ENCODE results near the gene ZNF333. TPM values are rescaled to one million over a fixed set of nuclear protein-coding genes. Genes with fewer than 3 reads are reported as not detected.
"Not testable (repeated sequence)": the region's sequence is repeated elsewhere in the genome, so short reads cannot be mapped to it uniquely, and the experiment has no call there.

The ZNF333 gene
- polyA plus RNA-seq, 2 donors: 4.0 to 6.9 TPM

DNA sequence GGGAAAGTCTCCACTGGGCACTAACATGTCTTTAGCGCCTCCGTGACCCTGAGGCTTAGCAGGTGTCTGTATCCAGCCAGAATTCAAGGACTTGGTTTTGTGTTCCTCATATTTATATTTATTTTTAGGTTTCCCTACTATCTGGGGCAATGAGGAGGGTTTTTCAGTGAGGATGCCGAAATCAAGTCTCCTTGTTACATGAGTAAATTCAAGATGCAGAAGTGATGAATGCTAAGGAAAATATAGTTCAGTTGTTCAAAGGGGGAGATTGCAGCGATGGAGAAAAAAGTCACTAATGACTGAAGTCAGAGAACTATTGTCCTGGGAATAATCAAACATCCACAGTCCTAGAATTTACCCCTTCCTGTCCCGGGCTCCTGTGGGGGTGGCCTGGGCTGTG lies 89.3 kb downstream of the ZNF333 start:
- Histone ChIP-seq H3K36me3 (ENCODE audit: control insufficient read depth in 2 of 2, insufficient read depth in 2 of 2, low read length in 1 of 2) (no peaks in the 10 kb centered on the region), H3K4me3 (ENCODE audit: low read depth in 1 of 2, low read length in 2 of 2) (no peak overlapping the region), H3K9me3 (ENCODE audit: control insufficient read depth in 2 of 2, insufficient read depth in 1 of 2, low read depth in 1 of 2, low read length in 1 of 2) (no peaks in the 10 kb centered on the region), H3K27ac (ENCODE audit: low read depth in 2 of 2, low read length in 1 of 2) (no peak overlapping the region), H3K4me1 (ENCODE audit: control insufficient read depth in 2 of 2, insufficient read depth in 2 of 2, low read length in 1 of 2) (peaks cover 0 to 2% of the 10 kb centered on the region in 2 donors), H3K27me3 (ENCODE audit: control insufficient read depth in 1 of 2, insufficient read depth in 2 of 2, low read length in 2 of 2) (no peaks in the 10 kb centered on the region)
- WGBS, 2 donors: 50 to 53% methylated on average over 5 of the region's 5 CpGs

DNA sequence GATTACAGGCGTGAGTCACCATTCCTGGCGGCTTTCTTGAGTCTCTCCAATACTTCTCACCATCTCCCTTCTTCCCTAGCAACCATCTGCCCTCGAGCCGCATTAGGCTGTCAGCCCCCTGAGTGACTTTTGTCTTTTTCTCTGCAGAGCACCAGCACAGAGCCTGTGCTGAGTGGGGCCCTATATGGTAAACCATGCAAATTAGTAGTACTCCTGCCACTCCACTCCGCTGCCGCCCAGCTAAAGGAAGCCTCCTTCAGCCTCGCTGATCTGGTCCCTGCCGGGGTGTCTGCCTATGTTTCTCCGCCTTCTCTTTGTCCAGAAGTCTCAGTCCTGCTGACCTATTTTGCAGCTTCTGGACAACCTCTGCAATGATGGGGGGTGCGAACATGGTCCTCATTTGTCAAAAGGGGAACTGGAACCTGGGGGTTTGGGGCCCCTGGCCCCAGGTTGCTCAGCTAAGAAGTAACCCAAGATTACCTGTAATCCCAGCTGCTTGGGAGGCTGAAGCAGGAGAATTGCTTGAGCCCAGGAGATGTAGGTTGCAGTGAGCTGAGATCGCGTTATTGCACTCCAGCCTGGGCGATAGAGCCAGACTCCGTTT lies 90.9 kb downstream of the ZNF333 start:
- not testable (repeated sequence) for H3K27me3 ChIP-seq (ENCODE audit: control insufficient read depth in 1 of 2, insufficient read depth in 2 of 2, low read length in 2 of 2); H3K4me1 ChIP-seq (ENCODE audit: control insufficient read depth in 2 of 2, insufficient read depth in 2 of 2, low read length in 1 of 2); H3K36me3 ChIP-seq (ENCODE audit: control insufficient read depth in 2 of 2, insufficient read depth in 2 of 2, low read length in 1 of 2); H3K9me3 ChIP-seq (ENCODE audit: control insufficient read depth in 2 of 2, insufficient read depth in 1 of 2, low read depth in 1 of 2, low read length in 1 of 2); H3K4me3 ChIP-seq (ENCODE audit: low read depth in 1 of 2, low read length in 2 of 2); H3K27ac ChIP-seq (ENCODE audit: low read depth in 2 of 2, low read length in 1 of 2)
- WGBS, 2 donors: 71 to 75% methylated on average over 11 to 14 of the region's 14 CpGs

DNA sequence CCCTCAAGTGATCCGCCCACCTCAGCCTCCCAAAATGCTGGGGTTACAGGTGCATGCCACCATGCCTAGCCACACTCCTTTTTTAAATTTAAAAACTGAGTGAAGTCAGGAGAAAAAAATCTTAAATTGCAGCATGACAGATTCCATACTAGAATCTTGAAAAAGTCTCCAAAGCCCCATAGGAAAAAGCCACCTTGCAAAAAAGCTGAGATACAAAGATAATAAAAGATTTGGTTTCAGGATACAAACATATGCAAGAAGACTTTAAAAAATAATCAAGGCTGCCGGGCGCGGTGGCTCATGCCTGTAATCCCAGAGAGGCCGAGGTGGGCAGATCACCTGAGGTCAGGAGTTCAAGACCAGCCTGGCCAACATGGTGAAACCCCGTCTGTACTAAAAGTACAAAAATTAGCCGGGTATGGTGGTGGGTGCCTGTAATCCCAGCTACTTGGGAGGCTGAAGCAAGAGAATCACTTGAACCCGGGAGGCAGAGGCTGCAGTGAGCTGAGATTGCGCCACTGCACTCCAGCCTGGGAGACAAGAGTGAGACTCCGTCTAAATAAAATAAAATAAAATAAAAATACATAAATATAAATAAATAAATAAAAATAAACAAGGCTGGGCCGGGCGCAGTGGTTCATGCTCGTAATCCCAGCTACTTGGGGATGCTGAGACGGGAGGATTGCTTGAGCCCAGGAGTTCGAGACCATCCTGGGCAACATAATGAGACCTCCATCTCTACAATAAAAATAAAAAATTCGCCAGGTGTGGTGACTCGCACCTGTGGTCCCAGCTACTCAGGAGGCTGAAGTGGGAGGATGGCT lies 92.1 kb downstream of the ZNF333 start:
- H3K36me3 ChIP-seq (ENCODE audit: control insufficient read depth in 2 of 2, insufficient read depth in 2 of 2, low read length in 1 of 2); H3K27me3 ChIP-seq (ENCODE audit: control insufficient read depth in 1 of 2, insufficient read depth in 2 of 2, low read length in 2 of 2); H3K4me3 ChIP-seq (ENCODE audit: low read depth in 1 of 2, low read length in 2 of 2); H3K4me1 ChIP-seq (ENCODE audit: control insufficient read depth in 2 of 2, insufficient read depth in 2 of 2, low read length in 1 of 2); H3K9me3 ChIP-seq (ENCODE audit: control insufficient read depth in 2 of 2, insufficient read depth in 1 of 2, low read depth in 1 of 2, low read length in 1 of 2); H3K27ac ChIP-seq (ENCODE audit: low read depth in 2 of 2, low read length in 1 of 2): not testable (repeated sequence)
- WGBS, 2 donors: 90 to 91% methylated on average over 17 of the region's 17 CpGs

DNA sequence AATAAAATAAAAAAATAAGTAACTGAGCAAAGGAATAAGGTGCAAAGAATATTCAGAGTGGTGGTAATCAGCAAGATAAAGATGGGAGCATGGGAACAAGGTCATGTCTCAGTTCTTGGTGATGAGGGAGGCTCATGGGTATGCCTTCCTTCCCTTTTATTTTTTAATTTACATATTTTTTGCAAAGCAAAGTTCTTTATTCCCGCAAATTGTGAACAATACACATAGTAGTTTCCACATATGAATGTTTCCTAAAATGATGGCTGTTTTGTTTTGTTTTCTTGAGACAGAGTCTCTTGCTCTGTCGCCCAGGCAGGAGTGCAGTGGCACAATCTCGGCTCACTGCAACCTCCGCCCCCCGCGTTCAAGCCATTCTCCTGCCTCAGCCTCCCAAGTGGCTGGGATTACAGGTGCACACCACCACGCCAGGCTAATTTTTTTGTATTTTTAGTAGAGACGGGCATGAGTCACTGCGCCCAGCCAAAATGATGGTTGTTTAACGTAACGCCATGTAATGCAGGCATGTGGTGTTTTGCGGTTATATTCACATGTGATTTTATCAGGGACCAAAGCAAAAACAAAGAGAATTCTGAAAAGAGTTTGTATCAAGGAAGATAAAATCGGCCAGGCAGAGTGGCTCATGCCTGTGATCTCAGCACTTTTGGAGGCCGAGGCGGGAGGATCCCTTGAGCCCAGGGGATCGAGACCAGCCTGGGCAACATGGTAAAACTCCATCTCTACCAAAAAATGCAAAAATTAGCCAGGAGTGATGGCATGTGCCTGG lies 93.0 kb downstream of the ZNF333 start:
- H3K4me1 ChIP-seq (ENCODE audit: control insufficient read depth in 2 of 2, insufficient read depth in 2 of 2, low read length in 1 of 2): no peaks in the 10 kb centered on the region
- no peaks in the 10 kb centered on the region for H3K27me3 ChIP-seq (ENCODE audit: control insufficient read depth in 1 of 2, insufficient read depth in 2 of 2, low read length in 2 of 2)
- H3K36me3 ChIP-seq (ENCODE audit: control insufficient read depth in 2 of 2, insufficient read depth in 2 of 2, low read length in 1 of 2): no peaks in the 10 kb centered on the region
- H3K4me3 ChIP-seq (ENCODE audit: low read depth in 1 of 2, low read length in 2 of 2): no peak overlapping the region
- no peak overlapping the region for H3K27ac ChIP-seq (ENCODE audit: low read depth in 2 of 2, low read length in 1 of 2)
- no peaks in the 10 kb centered on the region for H3K9me3 ChIP-seq (ENCODE audit: control insufficient read depth in 2 of 2, insufficient read depth in 1 of 2, low read depth in 1 of 2, low read length in 1 of 2)
- WGBS, 2 donors: 89 to 90% methylated on average over 16 of the region's 16 CpGs

Other genes with a start within 250 kb of the ZNF333 start
- under 1 TPM; 0.32 to 0.47 TPM for gene PTGER1, start 214.7 kb upstream of the ZNF333 start, polyA plus RNA-seq
- gene GIPC1, start 193.9 kb upstream of the ZNF333 start, polyA plus RNA-seq: 100 to 1,000 TPM; 269 to 368 TPM
- gene DNAJB1, start 171.7 kb upstream of the ZNF333 start, polyA plus RNA-seq: 100 to 1,000 TPM; 249 to 309 TPM
- 100 to 1,000 TPM; 362 to 444 TPM for gene TECR, start 160.5 kb upstream of the ZNF333 start, polyA plus RNA-seq
- 100 to 1,000 TPM; 471 to 517 TPM for gene NDUFB7, start 118.0 kb upstream of the ZNF333 start, polyA plus RNA-seq
- gene CLEC17A, start 107.0 kb upstream of the ZNF333 start, polyA plus RNA-seq: under 1 TPM; 0.01 to 0.08 TPM
- gene ADGRE3, start 15.2 kb upstream of the ZNF333 start, polyA plus RNA-seq: under 1 TPM in 1 of 2 donors, not detected in 1; 0.07 TPM
- gene ADGRE2, start 88.5 kb downstream of the ZNF333 start, polyA plus RNA-seq: under 1 TPM; 0.22 to 0.73 TPM
- not detected for gene OR7A5, start 145.1 kb downstream of the ZNF333 start, polyA plus RNA-seq
- gene OR7C1, start 145.1 kb downstream of the ZNF333 start, polyA plus RNA-seq: under 1 TPM; 0.01 to 0.02 TPM
- gene OR7A10, start 158.9 kb downstream of the ZNF333 start, polyA plus RNA-seq: not detected
- gene OR7A17, start 196.1 kb downstream of the ZNF333 start, polyA plus RNA-seq: not detected

All from esophagus (tissue), 2 donors.